Endothelial cell of umbilical vein (primary cell): ENCODE measurements around the gene APP. TPM values are rescaled to one million over a fixed set of nuclear protein-coding genes. Genes with fewer than 3 reads are reported as not detected.

Experiments used
- BruUV-seq: library from RNA; stranded (reverse); fragments of 400-500 nt; replicated peaks from 2 replicates; lab custom pipeline; 2021; lab: Mats Ljungman, UMichigan
- CTCF ChIA-PET: fragments of 300-600, 350-600 bp; sonication (Branson Sonifier 250); formaldehyde crosslinking; loops from one replicate; lab custom pipeline; 2021; ENCODE audit warnings: antibody characterized with exemption, inconsistent platforms; lab: Charles Lee
- POLR2A ChIA-PET: fragments of 300-600, 350-600 bp; sonication (Branson Sonifier 250); formaldehyde crosslinking; loops from one replicate; lab custom pipeline; 2021; ENCODE audit warnings: antibody characterized with exemption, inconsistent platforms; lab: Charles Lee
- DNase-seq: peaks from one replicate; pipeline ENCODE4 v3.0.0-alpha.2; 2011; ENCODE audit warnings: low read depth, low spot score
- FAIRE-seq: peaks from 2 replicates; lab custom pipeline; 2011; peaks lifted over from hg19 to GRCh38; lab: Jason Lieb, UNC
- H2AFZ ChIP-seq: 2 replicates; pipeline ENCODE4 v1.6.0; 2012; ENCODE audit warnings: low read depth, low read length, control low read depth, inconsistent platforms
- H3K27ac ChIP-seq: 2 replicates; pipeline ENCODE4 v1.5.1; 2011; ENCODE audit warnings: low read depth, mild to moderate bottlenecking, control low read depth, low read length, moderate library complexity; ENCODE audit not compliant: insufficient read depth
- H3K27me3 ChIP-seq, 2 experiments: 2 replicates each; pipeline versions ENCODE4 v1.6.0 to v1.6.1; 2011; ENCODE audit warnings: low read length in 2 of 2, mixed read lengths in 1 of 2; ENCODE audit not compliant: control insufficient read depth in 2 of 2, insufficient read depth in 2 of 2
- H3K36me3 ChIP-seq, 2 experiments: 2 replicates in 1 of 2; 3 replicates in 1 of 2; pipeline ENCODE4 v1.5.1; 2011; ENCODE audit warnings: low read length in 2 of 2, mild to moderate bottlenecking in 1 of 2, moderate library complexity in 1 of 2; ENCODE audit not compliant: control insufficient read depth in 2 of 2, insufficient read depth in 2 of 2; ENCODE audit errors: extremely low read depth in 1 of 2
- H3K4me1 ChIP-seq: 3 replicates; pipeline ENCODE4 v1.5.1; 2011; ENCODE audit warnings: mild to moderate bottlenecking, low read length; ENCODE audit not compliant: control insufficient read depth, insufficient read depth; ENCODE audit errors: extremely low read depth
- H3K4me2 ChIP-seq: 2 replicates; pipeline ENCODE4 v1.6.1; 2011; ENCODE audit warnings: low read length, control low read depth, mixed read lengths; ENCODE audit not compliant: insufficient read depth
- H3K4me3 ChIP-seq, 3 experiments: fragments of 200-600 bp in 1 of 3; sonication (generic), shearing (Covaris generic) in 1 of 3; replicated peaks in 1 of 3; 2 replicates each; pipeline ENCODE4 v1.5.1; 2011 to 2016; ENCODE audit warnings: control low read depth in 3 of 3, low read length in 3 of 3, mild to moderate bottlenecking in 2 of 3, inconsistent platforms in 1 of 3, low read depth in 1 of 3, moderate library complexity in 1 of 3; ENCODE audit not compliant: insufficient read depth in 1 of 3
- H3K79me2 ChIP-seq: 2 replicates; pipeline ENCODE4 v1.6.0; 2012; ENCODE audit warnings: low read length, inconsistent platforms; ENCODE audit not compliant: control insufficient read depth, insufficient read depth
- H3K9ac ChIP-seq: replicated peaks from 2 replicates; pipeline ENCODE3; 2011; ENCODE audit warnings: low read length, control low read depth; ENCODE audit not compliant: insufficient read depth; ENCODE audit errors: extremely low read depth
- H3K9me1 ChIP-seq: replicated peaks from 3 replicates; pipeline ENCODE4 v1.6.0; 2011; ENCODE audit warnings: mild to moderate bottlenecking, low read length; ENCODE audit not compliant: control insufficient read depth, insufficient read depth; ENCODE audit errors: extremely low read depth
- H3K9me3 ChIP-seq: replicated peaks from 2 replicates; pipeline ENCODE4 v1.5.1; 2012; ENCODE audit warnings: low read length, inconsistent platforms; ENCODE audit not compliant: control insufficient read depth, insufficient read depth
- H4K20me1 ChIP-seq: replicated peaks from 2 replicates; pipeline ENCODE3; 2011; ENCODE audit warnings: mild to moderate bottlenecking, low read length; ENCODE audit not compliant: control insufficient read depth, insufficient read depth; ENCODE audit errors: extremely low read depth
- CTCF ChIP-seq, 2 donors: IDR thresholded peaks; 1 replicate in 1 of 2; 2 replicates in 1 of 2; pipeline ENCODE4 v1.5.1; 2011; ENCODE audit warnings: low read length in 2 of 2, mild to moderate bottlenecking in 2 of 2, moderate library complexity in 2 of 2, control low read depth in 1 of 2, inconsistent platforms in 1 of 2, low read depth in 1 of 2; ENCODE audit not compliant: insufficient read depth in 1 of 2; ENCODE audit errors: extremely low read depth in 1 of 2
- EZH2 ChIP-seq: IDR thresholded peaks from 2 replicates; pipeline ENCODE4 v1.6.1; 2012; ENCODE audit warnings: borderline replicate concordance, low read depth, mild to moderate bottlenecking, moderate library complexity, low read length, inconsistent platforms; ENCODE audit not compliant: severe bottlenecking
- FOS ChIP-seq: IDR thresholded peaks from 2 replicates; pipeline ENCODE4 v1.6.1; 2011; ENCODE audit warnings: mild to moderate bottlenecking, low read length, moderate library complexity, borderline replicate concordance; ENCODE audit not compliant: insufficient read depth
- GATA2 ChIP-seq: IDR thresholded peaks from 2 replicates; pipeline ENCODE4 v1.7.0; 2011; ENCODE audit warnings: low read depth, mild to moderate bottlenecking, moderate library complexity, mixed read lengths, low read length; ENCODE audit not compliant: insufficient read length, insufficient read depth
- JUN ChIP-seq: IDR thresholded peaks from 2 replicates; pipeline ENCODE4 v1.6.1; 2011; ENCODE audit warnings: borderline replicate concordance, low read depth; ENCODE audit not compliant: insufficient read length, insufficient read depth
- MAX ChIP-seq: IDR thresholded peaks from 2 replicates; pipeline ENCODE4 v1.6.1; 2011; ENCODE audit not compliant: insufficient read depth, insufficient read length
- MYC ChIP-seq: IDR thresholded peaks from one replicate; pipeline ENCODE4 v1.6.1; 2011; ENCODE audit warnings: mild to moderate bottlenecking, low read depth, low read length
- POLR2A ChIP-seq: IDR thresholded peaks from 2 replicates; pipeline ENCODE4 v1.6.1; 2012; ENCODE audit warnings: low read depth, mild to moderate bottlenecking, control low read depth, low read length
- POLR2AphosphoS5 ChIP-seq: IDR thresholded peaks from 2 replicates; pipeline ENCODE4 v1.6.1; 2012; ENCODE audit warnings: low read depth, mild to moderate bottlenecking, control low read depth, low read length, moderate library complexity; ENCODE audit not compliant: insufficient read depth
- dilution Hi-C: fragments of 300-500 bp; cut with MboI; formaldehyde crosslinking; loops from one replicate; pipeline ENCODE4 v1.15.0; 2019; ENCODE audit warnings: low sequenced_read_pairs; ENCODE audit not compliant: extremely low pct_ligation_motif_present
- intact Hi-C: fragments of 100-400 bp; cut with micrococcal nuclease; formaldehyde crosslinking; loops from one replicate; pipeline ENCODE4 v1.10.0; 2022
- polyA plus RNA-seq, 4 experiments: library from polyadenylated mRNA; depleted of rRNA in 3 of 4; stranded (reverse) in 3 of 4; unstranded in 1 of 4; fragments of >200 nt; gene quantifications; 2 replicates each; pipeline versions ENCODE4 v1.2.1 to v1.2.3, GENCODE V29; 2011 to 2012; ENCODE audit warnings: missing spikeins in 1 of 4
- total RNA-seq: library from RNA; stranded (reverse); gene quantifications from 2 replicates; pipeline ENCODE4 v1.2.3, GENCODE V29; 2021

The APP gene
- total and polyA plus RNA-seq, 2 donors (not counting 3 experiments of a cell fraction or from before 2014, with no cell fraction given): 914 to 928 TPM

GRCh38 chr21:26079366-26079765, 91.2 kb downstream of the APP start:
- Histone ChIP-seq H3K27me3 (no peaks in the 10 kb centered on the region), H3K4me2 (peak overlapping the region; percentile 43), H3K4me1 (peaks cover 31% of the 10 kb centered on the region), H3K79me2 (peaks cover 97% of the 10 kb centered on the region), H4K20me1 (peaks cover 3% of the 10 kb centered on the region), H3K36me3 (peaks cover 0 to under 1% of the 10 kb centered on the region in 2 experiments), H2AFZ (no peak overlapping the region), H3K27ac (peak overlapping the region; percentile 22), H3K9ac (no peak overlapping the region), H3K9me1 (no peaks in the 10 kb centered on the region), H3K4me3 (no peak overlapping the region), H3K9me3 (no peaks in the 10 kb centered on the region)
- dilution Hi-C loops (no loop called here), intact Hi-C loops (no loop called here)
- peak; percentile 48 for FAIRE-seq
- TF ChIP-seq GATA2 (no peak), POLR2AphosphoS5 (no peak), MAX (no peak), FOS (no peak), MYC (no peak), CTCF (IDR thresholded peaks at IDR 0.05; ENCODE audit: extremely low read depth in 1 of 2, insufficient read depth in 1 of 2, low read depth in 1 of 2, low read length in 2 of 2) (no peak), EZH2 (no peak), JUN (no peak), POLR2A (no peak)
- BruUV-seq: no TSS peak
- DNase-seq: no peak
- ChIA-PET CTCF (interaction anchor here (0.8 to 2.0 kb wide), 7 partner anchors 8 to 90 kb away, joined by 3 to 7 read pairs (median 3); no protein-coding TSS in a partner anchor), POLR2A (no interaction called here)
